ENCODE results near the gene ZNF552. TPM values are rescaled to one million over a fixed set of nuclear protein-coding genes. Genes with fewer than 3 reads are reported as not detected.

ZNF552 gene
- total and polyA plus RNA-seq, 2 of the 8 experiments (the other 6 are each of a cell fraction or from before 2014, with no cell fraction given) = 5.9 to 11.6 TPM

DNA sequence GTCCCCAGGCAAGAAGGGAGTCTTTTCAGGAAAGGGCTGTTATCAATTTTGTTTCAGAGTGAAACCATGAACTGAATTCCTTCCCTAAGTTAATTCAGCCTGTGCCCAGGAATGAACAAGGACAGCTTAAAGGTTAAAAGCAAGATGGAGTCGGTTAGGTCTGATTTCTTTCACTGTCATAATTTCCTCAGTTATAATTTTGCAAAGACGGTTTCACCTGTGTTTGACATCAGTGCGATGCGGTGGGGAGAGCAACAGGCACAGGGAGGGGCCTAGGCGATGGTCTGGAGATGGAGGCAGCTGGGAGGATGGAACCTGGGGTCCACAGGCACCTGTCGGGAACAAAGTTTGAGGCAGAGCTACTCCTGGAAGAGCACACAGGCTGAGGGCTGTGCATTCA, 5.9 kb upstream of the ZNF552 start (continued):
- TF ChIP-seq EP300 (IDR thresholded peaks at IDR 0.05; ENCODE audit: borderline replicate concordance in 1 of 2, low read depth in 2 of 2, low read length in 2 of 2) (no peak), CBX8 (IDR thresholded peaks at IDR 0.05; ENCODE audit: borderline replicate concordance, low read depth, low read length) (no peak), TCF12 (IDR thresholded peaks at IDR 0.05; ENCODE audit: low read depth, low read length) (no peak), SAP30 (IDR thresholded peaks at IDR 0.05; ENCODE audit: insufficient read depth, insufficient replicate concordance, low read length) (no peak)
